ENCODE measurements around the gene ZNF831.

The ZNF831 gene

DNA sequence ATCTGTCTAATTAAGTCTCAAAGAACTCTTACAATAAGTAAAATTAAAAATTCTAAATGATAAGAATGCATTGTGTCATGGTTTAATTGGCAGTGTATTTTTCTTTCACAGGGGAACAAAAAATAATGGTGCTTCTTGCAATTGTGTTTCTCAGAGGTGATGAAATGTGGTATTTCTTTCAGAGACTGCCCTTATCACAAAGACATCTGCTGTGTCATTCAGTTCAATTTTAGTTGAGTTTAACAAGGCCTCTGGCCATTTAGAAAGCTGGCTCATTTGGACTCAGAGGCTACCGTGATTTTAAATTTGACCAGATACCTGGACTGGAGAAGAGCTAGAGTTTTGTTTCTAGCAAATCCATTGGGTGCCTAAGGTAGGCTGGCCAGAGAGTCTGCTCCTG is 23.6 kb upstream of the ZNF831 start:
- DNase-seq (ENCODE audit: low read depth in 1 of 2, low spot score in 1 of 2): no peak

DNA sequence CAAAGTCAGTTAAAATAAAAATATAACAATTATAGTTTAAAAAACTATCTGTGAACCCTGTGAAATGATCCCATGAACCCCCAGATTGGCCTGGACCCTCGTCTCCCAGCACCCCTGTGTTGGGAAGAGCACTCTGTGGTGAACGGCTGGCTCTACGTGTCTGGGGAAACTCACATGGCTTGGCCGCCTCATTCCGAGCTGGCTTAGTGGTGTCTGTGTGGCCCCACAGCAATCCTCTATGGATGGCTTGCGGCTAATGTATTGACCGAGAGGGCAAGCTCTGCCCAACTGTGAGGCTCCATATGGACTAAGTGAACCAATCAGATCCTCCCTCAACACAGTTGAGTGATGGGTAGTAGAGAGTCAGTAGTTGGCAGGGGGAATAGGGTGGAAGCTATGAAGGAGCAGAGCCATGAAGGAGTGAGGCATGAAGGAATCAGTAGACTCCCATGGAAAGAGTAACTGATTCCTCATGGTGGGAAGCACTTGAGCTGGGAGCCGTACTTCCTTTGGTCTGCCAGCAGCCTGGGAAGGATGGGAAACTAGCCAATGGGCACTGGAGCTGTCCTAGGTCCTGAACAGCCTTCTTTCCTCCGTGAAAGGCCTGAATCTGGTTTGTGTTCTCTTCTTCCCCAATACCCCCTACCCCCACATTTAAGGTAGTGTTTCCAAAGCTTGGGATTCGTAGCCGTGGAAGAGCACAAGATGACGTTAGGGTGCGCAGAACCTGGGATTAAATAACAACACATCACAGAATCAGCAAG is 21.6 kb upstream of the ZNF831 start:
- no peak for DNase-seq (ENCODE audit: low read depth in 1 of 2, low spot score in 1 of 2)

DNA sequence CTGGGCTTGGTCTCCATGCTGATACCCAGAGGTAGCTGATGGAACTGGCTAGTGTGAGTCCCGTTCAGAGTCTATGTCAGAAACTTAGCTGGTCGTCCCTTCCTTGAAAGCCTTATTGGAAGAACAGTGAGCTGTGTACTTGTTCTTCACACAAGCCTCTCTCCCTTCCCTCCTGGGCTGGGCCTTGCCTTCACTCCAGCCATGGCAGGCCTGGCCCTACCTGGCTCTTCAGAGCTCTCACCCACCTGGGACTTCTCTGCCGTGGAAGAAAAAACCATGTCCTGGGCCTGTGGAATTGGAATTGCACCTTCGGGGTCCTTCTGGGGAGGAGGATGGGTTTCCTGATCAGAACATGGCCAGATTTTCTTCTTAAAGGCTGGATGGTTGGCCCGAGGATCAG is 20.3 kb upstream of the ZNF831 start:
- no peak for DNase-seq (ENCODE audit: low read depth in 1 of 2, low spot score in 1 of 2)

DNA sequence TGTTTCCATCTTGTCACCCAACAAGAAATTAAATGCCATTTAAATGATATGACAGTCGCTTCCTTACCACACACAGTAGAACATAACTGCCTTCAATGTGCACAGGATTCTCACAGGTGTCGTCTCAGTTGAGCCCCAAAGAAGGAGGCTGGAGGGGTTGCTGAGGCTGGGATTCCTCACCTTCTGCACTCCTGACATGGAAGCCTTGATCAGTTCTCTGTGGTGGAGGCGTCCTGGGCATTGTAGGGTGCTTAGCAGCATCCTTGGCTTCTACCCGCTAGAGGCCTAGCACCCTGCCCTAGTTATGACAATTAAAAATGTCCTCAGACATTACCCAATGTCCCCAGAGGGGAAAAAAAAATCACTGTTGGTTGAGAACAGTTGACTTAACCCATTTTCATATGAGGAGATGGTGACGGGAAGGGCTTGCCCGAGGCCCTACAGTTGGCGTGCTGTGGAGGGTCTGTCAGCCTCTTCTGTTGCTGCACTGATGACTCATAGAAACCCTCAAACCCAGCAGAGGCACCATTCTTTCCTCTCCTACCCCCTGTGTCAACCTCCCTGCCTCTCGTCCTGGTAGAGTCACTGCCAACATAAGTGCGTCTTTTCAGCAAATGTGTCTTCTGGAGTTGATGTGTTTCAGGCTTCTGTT is 19.3 kb upstream of the ZNF831 start:
- DNase-seq (ENCODE audit: low read depth in 1 of 2, low spot score in 1 of 2): peak in 1 of 2 donors; percentile 41

DNA sequence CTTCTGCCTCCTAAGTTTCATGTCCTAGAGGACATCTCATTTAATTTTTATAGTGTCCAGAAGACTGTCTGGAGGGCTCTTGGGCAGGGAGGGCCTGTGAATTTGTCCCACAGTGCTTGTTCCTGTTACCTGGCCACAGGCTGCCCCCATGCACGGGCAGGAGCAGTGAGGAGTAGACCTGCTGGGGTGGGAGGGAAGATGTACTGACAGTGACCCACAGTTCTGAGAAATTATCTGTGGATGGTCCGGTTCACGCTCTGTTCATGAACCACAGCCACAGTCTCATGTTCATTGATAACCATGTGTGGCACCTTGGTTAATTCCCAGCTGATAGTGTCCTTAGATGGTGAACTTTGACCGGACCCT is 18.8 kb upstream of the ZNF831 start:
- no peak for DNase-seq (ENCODE audit: low read depth in 1 of 2, low spot score in 1 of 2)

DNA sequence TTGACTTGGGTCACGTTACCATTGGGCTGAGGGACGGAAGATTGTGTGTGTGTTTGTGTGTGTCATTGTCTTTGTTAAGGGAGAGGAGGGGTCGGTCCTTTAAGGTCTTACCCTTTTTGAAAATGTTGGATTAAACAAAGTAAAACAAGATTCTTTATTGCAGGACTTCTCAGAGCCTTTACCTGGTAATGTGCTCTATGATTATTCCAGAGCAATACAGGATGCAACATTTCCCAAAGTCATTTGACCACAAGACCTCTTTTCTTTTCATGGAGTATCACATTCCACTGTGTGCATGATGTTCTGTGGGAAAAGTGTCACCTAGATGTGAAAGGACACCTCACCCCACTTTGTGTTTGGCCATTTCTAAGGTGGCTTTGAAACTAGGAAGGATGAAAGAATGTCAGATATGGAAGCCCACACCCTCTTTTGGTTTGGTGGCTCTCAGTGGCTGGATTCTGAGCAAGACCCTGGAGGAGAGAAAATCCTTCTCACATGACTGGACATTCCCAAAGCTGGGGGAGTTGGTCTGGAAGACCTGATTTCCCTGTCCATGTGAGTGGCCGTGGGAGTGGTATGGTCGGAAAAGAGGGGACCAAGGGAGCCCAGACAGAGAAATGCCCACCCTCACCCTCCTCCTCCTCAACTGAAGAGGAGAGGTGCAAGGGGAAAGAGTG is 18.2 kb upstream of the ZNF831 start:
- no peak for DNase-seq (ENCODE audit: low read depth in 1 of 2, low spot score in 1 of 2)

DNA sequence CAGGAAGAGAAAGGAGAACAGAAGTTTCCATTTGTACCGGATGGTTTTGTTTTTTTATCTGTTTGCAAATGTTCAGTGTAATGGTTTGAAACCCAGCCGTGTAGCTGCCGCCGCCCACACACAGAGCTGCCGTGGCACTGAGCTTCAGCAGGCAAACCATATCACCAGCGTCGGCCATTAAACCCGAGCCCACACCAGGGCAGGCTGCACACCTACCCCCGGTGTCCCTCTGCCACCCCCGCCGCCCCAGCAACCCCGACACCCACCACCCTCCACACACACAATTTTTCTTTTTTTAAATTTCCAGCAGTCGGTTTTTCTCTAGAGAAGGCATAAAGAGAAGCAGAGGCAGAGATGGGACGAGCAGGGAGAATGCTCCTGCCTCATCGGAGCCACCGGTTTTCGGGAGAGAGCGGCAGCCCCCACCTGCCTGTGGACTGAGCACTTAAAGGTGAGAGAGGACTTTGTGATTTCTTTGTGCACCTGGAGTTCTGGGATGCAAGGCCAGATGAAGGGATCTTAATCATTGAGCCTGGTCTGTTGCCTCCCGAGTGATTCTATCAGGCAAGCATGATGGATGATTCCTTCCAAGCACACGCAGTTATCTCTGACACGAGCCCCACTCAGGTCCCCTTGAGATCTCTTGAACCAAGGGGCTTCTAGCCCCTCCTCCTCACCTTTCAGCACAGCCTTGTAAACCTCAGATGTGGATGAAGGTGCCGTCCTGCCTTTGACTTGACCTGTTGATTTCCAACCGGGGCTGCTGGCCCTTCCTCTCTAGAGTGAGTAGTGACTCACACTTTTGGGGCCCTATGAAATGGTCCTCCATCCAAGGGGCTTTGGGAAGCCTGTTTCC is 17.5 kb upstream of the ZNF831 start:
- peak in 1 of 2 donors; percentile 69 for DNase-seq (ENCODE audit: low read depth in 1 of 2, low spot score in 1 of 2)

DNA sequence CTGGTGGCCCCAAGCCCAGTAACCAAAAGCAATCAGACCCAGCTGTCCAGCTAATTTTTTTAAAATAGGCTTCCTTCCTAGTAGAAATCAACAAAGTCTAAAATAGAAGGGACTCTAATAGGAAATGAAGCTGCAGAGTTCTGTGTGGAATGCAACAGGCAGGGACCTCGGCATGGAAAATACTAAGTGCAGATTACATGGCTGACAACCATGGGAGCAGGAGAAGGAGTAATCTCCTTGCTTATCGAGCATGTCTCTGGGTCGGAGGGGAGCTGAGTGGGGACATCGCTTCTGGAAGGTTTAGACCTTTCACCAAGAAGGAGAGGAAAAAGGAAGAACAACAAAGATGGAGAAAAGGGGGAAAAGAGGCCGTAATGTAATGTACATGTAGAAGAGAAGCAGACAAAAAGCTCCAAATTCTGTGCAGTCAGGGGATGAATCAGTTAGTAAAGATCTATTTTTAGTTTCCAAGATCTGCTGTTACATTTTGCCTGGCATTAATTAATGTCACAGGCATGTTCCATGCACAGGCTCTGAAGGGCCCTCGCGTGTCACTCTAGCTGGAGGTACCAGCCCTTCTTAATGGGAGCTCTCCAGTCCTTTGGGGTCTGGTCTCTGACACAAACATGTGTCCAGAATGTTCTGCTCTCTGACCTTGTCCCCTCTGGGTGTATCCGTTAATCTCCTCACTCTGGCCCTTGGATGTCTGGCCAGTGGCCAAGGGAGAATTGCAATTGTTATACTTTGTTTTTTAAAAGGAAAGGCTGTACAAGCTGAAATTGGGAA is 16.6 kb upstream of the ZNF831 start:
- no peak for DNase-seq (ENCODE audit: low read depth in 1 of 2, low spot score in 1 of 2)

DNA sequence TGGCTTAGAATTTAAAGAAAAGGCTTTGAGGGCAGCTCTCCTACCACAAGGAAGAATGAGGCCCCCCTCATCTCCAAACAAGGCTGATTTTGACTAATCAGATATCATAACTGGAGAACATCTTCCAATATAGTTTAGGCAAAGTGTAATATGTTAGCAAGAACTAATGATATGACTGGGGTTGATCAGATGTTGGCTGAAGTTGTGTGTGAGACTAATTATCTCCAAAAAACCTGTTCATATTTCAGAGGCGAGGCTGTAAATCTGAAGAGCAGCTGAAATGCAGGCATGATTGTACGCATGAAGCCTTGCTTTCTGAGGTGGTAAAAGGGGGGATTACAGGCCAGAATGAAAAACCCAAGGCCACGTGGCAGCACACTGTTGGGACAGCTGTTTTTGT is 16.0 kb upstream of the ZNF831 start:
- DNase-seq (ENCODE audit: low read depth in 1 of 2, low spot score in 1 of 2): no peak

DNA sequence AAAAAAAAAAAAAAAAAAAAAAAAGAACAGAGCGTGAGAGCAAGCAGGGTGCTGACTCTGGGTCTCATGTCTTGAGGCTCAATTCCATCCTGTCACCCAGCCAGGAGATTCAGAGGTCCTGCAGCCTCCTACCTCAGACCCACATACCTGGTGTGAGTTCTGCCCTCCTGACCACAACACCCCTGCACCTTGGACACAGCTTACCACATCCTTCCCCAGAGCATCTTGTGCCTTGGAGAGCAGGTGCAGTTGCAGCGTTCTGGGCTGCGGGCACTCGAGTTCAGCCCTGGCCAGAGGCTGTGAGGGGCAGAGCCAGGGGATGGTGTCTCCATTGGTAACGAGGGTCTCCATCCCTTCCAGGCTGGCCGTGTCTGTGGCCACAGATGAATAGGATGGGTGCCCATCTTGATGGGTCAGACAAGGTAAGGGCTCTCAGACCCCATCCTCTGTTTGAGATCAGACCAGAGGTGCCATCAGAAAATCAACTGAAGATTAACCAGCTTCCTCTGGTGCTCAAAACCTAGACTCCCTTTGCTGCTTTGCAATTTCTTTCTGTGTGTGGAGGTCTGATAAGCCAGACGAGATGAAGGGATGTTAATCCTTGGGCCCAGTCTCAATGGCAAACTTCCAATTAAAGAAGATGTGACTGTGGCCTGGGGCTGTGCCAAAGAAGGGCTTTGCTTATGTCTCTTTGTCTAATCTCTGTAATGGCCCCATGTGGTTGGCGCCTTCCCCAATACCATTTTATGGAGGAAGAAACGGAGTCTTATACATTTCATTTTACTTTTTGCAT is 14.7 kb upstream of the ZNF831 start:
- DNase-seq (ENCODE audit: low read depth in 1 of 2, low spot score in 1 of 2): no peak

DNA sequence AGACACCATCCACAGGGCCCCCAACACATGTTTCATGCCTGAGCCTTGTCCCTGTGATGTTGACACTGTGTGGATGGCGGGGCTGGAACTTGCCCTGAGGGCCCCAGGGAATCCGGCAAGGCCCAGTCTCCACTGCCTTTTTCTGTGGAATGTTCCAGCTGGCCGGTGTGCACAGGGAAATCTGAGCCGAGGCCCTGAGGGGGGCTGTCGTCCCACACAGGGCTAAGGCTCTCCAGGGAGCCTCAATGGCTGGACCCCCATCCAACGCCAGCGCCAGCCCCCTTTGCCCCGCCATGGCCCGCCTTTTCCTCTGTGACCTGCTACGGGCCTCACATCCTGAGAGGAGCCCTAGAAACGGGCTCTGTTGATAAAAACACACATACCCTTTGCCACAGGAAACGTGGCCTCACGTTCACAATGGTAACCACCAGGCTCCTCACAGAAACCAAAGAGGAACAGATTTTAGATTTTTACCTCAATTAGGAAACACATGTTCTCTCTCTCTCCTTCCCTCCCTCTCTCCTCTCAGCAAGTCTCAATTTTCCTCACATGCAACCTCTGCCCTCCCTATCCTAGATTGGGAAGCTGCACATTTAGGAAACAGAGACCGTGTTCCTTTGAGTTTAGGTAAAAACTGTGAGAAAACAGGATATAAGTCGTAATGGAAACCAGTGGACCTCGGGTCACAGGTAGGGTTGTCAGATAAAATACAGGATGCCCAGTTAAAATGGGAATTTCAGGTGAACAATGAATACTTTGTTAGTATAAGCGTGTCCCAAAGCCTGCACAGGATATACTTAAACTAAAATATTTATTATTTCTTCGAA is 13.7 kb upstream of the ZNF831 start:
- peak in 1 of 2 donors; percentile 49 for DNase-seq (ENCODE audit: low read depth in 1 of 2, low spot score in 1 of 2)

DNA sequence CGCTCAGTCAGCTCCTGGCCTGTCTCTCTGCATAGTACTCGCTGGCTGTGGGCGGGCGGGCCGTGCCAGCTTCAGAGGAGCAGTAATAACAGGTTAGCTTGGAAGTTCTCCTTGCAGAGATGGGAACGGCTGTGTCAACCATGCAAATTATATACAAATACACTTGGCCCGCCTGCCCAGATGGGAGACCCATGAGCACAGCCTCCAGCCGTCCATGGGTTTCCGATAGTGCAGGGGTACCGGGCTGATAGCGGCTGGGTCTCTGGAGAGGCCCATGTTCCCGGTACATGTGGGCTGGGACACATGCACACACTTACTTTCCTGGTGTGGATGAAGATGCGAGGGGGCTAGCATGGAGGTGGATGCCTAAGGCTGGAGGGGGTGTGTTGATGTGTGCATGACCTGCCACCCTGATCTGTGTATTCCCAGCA is 12.8 kb upstream of the ZNF831 start:
- DNase-seq (ENCODE audit: low read depth in 1 of 2, low spot score in 1 of 2): no peak

DNA sequence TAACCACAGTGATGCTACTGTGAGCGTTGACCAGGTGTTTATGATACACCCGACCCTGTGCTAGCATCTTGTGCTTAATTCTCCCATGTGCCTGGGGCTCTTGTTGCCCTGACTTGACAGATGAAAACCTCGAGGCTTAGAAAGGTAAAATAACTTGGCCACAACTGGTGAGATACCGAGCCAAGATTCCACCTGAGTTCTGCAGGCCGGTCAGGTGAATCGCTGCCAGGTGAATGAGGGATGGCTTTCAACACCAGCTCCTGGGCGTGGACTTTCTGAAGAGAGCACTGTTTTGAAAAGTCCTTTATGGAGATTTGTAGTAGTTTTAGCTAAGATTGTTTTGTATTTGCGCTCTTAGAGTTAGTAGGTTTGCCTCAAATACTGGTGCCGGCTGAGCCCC is 12.2 kb upstream of the ZNF831 start:
- no peak for DNase-seq (ENCODE audit: low read depth in 1 of 2, low spot score in 1 of 2)

DNA sequence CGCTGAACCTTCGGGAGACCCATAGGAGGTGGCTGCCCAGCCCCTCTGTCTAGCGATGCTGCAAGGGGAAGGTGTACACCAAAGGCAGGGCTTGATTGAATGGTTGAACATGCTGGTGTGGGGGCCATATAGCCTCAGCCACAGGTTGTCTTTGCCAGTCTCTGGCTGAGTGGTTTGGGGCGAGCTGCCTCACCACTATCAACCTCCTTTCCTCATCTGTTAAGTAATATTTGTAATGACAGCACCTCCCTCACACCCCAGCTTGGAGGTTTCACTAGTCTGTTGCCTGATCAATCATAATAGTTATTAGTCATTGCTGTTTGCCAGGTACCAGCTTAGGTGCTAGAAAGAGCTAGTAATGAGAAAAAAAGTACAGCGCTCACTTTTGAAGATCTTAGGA is 11.8 kb upstream of the ZNF831 start:
- DNase-seq (ENCODE audit: low read depth in 1 of 2, low spot score in 1 of 2): peak in 1 of 2 donors; percentile 43

DNA sequence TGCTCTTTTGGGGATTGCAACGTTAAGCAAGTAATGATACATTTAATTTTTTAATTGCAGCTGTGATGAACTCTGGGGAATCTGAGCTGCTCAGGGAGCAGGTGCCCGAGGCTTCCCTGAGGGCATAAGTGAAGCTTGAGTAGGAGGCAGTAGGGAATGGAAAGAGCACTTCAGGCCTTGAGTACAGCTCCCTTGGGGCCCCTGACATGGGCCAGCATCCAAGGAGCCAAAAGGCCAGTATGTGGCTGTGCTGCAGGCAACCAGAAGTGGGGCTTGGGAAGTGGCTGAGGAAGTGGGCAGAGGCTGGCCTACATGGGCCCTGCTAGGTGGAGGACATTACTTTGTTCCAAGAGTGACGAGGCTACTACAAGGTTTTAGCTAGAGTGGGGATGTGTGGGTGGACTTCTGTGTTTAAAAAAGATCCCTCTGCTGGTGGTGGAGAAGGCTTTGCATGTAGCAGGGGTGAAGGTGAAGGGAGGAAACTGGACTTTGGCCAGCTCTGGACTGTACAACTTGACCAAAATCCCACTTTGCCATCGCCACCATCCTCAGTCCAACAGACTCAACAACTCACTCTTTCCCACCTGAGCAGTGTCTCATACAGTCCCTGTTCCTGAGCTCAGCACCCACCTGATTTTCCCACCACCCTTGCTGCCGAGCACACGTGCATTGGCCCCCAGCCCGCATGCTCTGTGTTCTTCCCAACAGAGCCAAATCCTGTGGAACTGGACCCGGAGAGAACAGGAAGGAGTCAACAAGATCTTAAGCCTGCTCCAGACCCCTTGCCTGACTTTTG is 10.9 kb upstream of the ZNF831 start:
- DNase-seq (ENCODE audit: low read depth in 1 of 2, low spot score in 1 of 2): no peak

DNA sequence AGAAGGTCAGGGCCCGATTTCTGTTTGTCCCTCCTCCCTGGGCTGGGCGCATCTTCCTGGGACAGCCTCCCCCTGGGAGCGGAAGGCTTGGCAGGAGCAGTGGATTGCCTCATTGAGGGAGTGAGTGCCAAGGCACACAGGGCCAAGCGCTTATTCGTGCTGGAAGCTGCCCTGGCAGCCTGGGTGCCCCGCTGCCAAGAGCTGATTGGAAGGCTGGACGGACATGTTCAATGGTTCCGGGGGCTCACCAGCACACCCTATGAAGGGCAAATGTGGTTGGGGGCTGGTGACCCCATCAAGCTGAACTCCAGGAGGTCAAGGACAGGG is 10.3 kb upstream of the ZNF831 start:
- DNase-seq (ENCODE audit: low read depth in 1 of 2, low spot score in 1 of 2): no peak

DNA sequence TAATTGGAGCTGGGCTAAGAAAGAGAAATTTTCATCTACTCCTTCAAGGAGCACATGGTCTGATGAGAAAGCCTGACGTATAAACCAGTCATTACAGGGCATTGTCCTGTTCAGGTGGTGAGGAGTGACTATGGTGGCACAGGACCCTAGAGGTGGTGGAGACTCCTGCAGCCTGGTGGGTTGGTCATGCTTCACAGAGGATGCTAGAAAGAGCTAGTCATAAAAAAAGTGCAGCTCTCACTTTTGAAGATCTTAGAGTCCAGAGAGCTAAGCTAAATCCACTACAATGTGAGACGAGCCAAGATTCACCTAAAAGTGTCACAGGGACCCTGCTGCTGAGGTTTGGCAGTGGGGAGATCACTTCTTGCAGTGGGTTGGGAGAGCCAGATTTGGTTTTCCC is 9.8 kb upstream of the ZNF831 start:
- no peak for DNase-seq (ENCODE audit: low read depth in 1 of 2, low spot score in 1 of 2)

DNA sequence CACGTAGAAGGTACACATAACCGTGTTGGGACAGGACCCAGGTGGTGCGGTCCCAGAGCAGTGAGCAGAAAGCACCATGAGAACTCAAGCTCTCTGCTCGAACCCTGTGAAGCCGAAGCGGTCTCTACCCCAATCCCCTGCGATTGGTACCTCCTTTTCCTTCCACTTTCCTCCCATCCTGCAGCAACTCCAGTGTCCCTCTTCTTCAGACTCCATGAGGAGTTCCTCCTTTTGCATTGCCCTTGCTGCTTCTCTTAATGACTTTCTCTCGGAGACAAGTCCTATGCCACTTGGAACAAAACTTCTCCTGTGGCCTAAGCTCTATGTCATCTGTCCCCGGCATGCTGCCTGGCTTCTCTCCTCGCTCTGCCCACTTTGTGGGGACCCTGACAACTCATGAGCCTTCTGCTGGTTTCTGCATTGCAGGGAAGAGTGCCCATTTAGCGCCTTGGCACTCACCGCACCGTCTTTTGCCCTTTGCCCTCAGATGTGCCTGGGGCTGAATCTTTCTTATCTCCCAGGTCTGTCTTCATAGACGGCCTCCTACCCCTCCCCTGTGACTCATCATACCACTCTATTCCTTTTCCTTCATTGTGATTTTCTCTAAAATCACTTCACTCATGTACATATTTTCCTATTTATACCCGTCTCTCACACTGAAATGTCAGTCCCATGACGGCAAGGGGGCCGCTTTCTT is 9.2 kb upstream of the ZNF831 start:
- DNase-seq (ENCODE audit: low read depth in 1 of 2, low spot score in 1 of 2): no peak
